Vagina (tissue), 2 donors: Measurements from ENCODE around the gene UCN2. TPM values are rescaled to one million over a fixed set of nuclear protein-coding genes. Genes with fewer than 3 reads are reported as not detected.
A peak's percentile ranks its signal among the peaks of the same experiment; 100 is the strongest.

Experiments used
- DNase-seq, 2 donors: peaks; one replicate each; pipeline ENCODE4 v3.0.0-alpha.2; 2017; ENCODE audit errors: extremely low spot score in 2 of 2
- H3K27ac ChIP-seq: fragments of 200-600 bp; sonication (generic); one replicate; pipeline ENCODE4 v1.5.1; 2019
- H3K27me3 ChIP-seq: fragments of 200-600 bp; sonication (generic); one replicate; pipeline ENCODE4 v1.5.1; 2019
- H3K36me3 ChIP-seq, 2 donors: fragments of 200-600 bp; sonication (generic); one replicate each; pipeline ENCODE4 v1.5.1; 2017 to 2019
- H3K4me1 ChIP-seq: fragments of 200-600 bp; sonication (generic); one replicate; pipeline ENCODE4 v1.5.1; 2019
- H3K4me3 ChIP-seq, 2 donors: fragments of 200-600 bp; sonication (generic); 1 replicate in 1 of 2; 2 replicates in 1 of 2; pipeline ENCODE4 v1.5.1; 2016 to 2019
- H3K9me3 ChIP-seq: fragments of 200-600 bp; sonication (generic); one replicate; pipeline ENCODE4 v1.5.1; 2019
- POLR2A ChIP-seq, 2 donors: fragments of 450-650 bp; IDR thresholded peaks; one replicate each; pipeline ENCODE4 v1.6.1; 2017; ENCODE audit warnings: antibody characterized with exemption in 2 of 2, mild to moderate bottlenecking in 2 of 2, moderate library complexity in 2 of 2
- POLR2AphosphoS5 ChIP-seq, 2 donors: sonication (generic); formaldehyde crosslinking; IDR thresholded peaks; one replicate each; pipeline ENCODE4 v1.9.0; 2017; ENCODE audit warnings: antibody characterized with exemption in 2 of 2, mild to moderate bottlenecking in 2 of 2, low read depth in 1 of 2; ENCODE audit not compliant: insufficient read depth in 1 of 2
- intact Hi-C: fragments of 100-400 bp; cut with DNase I; formaldehyde crosslinking; loops from one replicate; pipeline ENCODE4 v1.15.1; 2023
- total RNA-seq: library from RNA; depleted of rRNA; stranded (reverse); fragments of >200 nt; gene quantifications from one replicate; pipeline ENCODE4 v1.2.3, GENCODE V29; 2016
- TF ChIP-seq, protein P1 (sequence below), 3 experiments: fragments of 450-650 bp in 2 of 3; fragments of 200-600 bp in 1 of 3; sonication (generic) in 1 of 3; IDR thresholded peaks; one replicate each; pipeline ENCODE4 v1.5.1; 2017 to 2019; ENCODE audit warnings: antibody characterized with exemption in 3 of 3, mild to moderate bottlenecking in 2 of 3, moderate library complexity in 2 of 3

UCN2 gene
- 5.2 TPM for total RNA-seq

- Histone ChIP-seq H3K4me1 (peaks cover 32% of the 10 kb centered on the region), H3K4me3 (no peak within 1 kb of the TSS), H3K9me3 (no peaks in the 10 kb centered on the region), H3K27me3 (no peaks in the 10 kb centered on the region), H3K27ac (no peak within 1 kb of the TSS), H3K36me3 (no peaks in the 10 kb centered on the region)
- TF ChIP-seq POLR2A (IDR thresholded peaks at IDR 0.05) (no peak), POLR2AphosphoS5 (IDR thresholded peaks at IDR 0.05; ENCODE audit: insufficient read depth in 1 of 2, low read depth in 1 of 2) (no peak)
- TF ChIP-seq, protein P1, sequence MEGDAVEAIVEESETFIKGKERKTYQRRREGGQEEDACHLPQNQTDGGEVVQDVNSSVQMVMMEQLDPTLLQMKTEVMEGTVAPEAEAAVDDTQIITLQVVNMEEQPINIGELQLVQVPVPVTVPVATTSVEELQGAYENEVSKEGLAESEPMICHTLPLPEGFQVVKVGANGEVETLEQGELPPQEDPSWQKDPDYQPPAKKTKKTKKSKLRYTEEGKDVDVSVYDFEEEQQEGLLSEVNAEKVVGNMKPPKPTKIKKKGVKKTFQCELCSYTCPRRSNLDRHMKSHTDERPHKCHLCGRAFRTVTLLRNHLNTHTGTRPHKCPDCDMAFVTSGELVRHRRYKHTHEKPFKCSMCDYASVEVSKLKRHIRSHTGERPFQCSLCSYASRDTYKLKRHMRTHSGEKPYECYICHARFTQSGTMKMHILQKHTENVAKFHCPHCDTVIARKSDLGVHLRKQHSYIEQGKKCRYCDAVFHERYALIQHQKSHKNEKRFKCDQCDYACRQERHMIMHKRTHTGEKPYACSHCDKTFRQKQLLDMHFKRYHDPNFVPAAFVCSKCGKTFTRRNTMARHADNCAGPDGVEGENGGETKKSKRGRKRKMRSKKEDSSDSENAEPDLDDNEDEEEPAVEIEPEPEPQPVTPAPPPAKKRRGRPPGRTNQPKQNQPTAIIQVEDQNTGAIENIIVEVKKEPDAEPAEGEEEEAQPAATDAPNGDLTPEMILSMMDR (IDR thresholded peaks at IDR 0.05) = no peak
- intact Hi-C loops = no loop called here
- DNase-seq = no peak
Observed at GRCh38 chr3:48563382-48563918, at the start of gene UCN2. Gene UCN2 (minus strand): TSS chr3:48563781. CDS start chr3:48563124, 657 bp downstream.

DNA sequence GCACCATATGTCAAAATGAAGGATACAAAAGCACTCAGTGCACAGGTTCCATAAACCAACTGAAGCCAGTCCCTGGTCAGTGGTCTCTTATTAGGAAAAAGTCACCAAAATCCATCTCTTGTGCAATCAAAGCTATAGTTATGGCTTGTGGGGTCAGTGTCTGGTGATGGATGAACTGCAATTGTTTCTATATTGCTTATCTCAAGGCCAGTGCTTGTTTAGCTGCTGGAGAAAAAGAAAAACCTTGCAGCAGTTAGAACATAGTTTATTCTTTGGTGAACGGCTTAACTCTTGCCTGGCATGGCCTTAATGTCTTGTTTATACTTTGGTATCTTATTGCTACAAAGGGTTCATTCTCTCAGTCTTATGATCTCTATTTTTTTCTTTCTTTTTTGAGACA is 48.7 kb upstream of the UCN2 start:
- H3K36me3 ChIP-seq = peaks cover 0 to under 1% of the 10 kb centered on the region in 2 donors
- TF ChIP-seq, protein P1 (IDR thresholded peaks at IDR 0.05) = no peak
- TF ChIP-seq POLR2AphosphoS5 (IDR thresholded peaks at IDR 0.05; ENCODE audit: insufficient read depth in 1 of 2, low read depth in 1 of 2) = no peak
- TF ChIP-seq POLR2A (IDR thresholded peaks at IDR 0.05) = no peak
- no peak for DNase-seq
- intact Hi-C loops = no loop called here
- H3K9me3 ChIP-seq = no peaks in the 10 kb centered on the region
- H3K4me3 ChIP-seq = no peak overlapping the region
- H3K27me3 ChIP-seq = no peaks in the 10 kb centered on the region
- H3K27ac ChIP-seq = no peak overlapping the region
- peaks cover 19% of the 10 kb centered on the region for H3K4me1 ChIP-seq

DNA sequence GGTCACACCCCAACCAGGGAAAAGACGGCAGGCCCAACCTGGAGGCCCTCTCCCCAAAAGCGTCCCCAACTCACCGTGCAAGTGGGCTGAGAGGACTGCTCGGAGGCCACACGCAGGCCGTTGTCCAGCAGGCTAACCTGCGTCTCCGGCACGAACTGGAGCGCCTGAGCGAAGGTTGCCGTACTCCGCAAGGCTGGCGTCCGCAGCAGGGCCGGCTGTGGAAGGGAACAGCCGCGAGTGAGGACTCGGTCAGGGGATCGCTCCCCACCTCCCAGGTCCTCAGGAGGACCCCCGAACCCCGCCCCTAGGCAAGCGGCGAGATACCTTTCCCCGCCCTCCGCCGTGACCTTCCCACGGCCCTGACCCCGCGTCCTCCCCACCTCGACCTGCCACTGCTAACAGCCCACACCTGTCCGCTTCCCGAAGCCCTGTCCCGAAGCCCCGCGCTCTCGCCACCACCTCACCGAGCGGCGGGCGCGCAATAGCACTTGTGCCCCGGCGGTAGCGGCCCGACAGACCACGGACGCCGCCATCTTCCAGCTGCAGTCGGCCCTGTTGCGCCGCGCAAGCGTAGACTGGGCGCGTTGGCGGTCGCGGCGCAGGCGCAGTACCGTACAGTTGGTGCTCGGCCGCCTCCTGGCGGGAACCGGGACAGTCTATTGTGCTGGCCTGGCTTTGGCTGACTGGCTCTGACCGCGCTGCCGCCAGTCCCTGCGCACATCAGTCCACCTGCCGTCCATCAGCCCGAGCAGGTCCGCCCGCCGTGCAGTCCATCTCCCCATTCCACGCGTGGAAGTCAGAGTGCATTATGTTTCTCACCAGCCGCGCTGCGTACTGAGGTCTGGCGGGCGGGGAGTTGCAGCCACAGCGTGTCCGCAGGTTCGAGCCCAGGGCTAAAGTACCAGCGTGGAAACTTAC is 45.8 kb upstream of the UCN2 start, which contains the start of gene UQCRC1:
Gene UQCRC1, minus strand, starts transcription at position 559 of the 918 bp plus-strand sequence. Its CDS starts 26 bp downstream, at position 533.
- Histone ChIP-seq H3K27ac (peak within 1 kb of the TSS; percentile 91), H3K27me3 (no peaks in the 10 kb centered on the region), H3K4me1 (peaks cover 34% of the 10 kb centered on the region), H3K36me3 (peaks cover 0 to 26% of the 10 kb centered on the region in 2 donors), H3K4me3 (peak within 1 kb of the TSS; percentile 96 to 97), H3K9me3 (no peaks in the 10 kb centered on the region)
- intact Hi-C loops = no loop called here
- DNase-seq = no peak
- TF ChIP-seq POLR2AphosphoS5 (IDR thresholded peaks at IDR 0.05; ENCODE audit: insufficient read depth in 1 of 2, low read depth in 1 of 2) (peak; percentile 96 to 97), POLR2A (IDR thresholded peaks at IDR 0.05) (peak in 1 of 2 donors; percentile 55)
- TF ChIP-seq, protein P1 (IDR thresholded peaks at IDR 0.05) = peak; percentile 50 to 91 (median 88)

GRCh38 chr3:48607519-48607918 is 43.9 kb upstream of the UCN2 start:
- TF ChIP-seq POLR2A (IDR thresholded peaks at IDR 0.05) (no peak), POLR2AphosphoS5 (IDR thresholded peaks at IDR 0.05; ENCODE audit: insufficient read depth in 1 of 2, low read depth in 1 of 2) (no peak)
- TF ChIP-seq, protein P1 (IDR thresholded peaks at IDR 0.05) = no peak
- intact Hi-C loops = no loop called here
- H3K27ac ChIP-seq = no peak overlapping the region
- no peak for DNase-seq
- no peak overlapping the region for H3K4me3 ChIP-seq
- no peaks in the 10 kb centered on the region for H3K9me3 ChIP-seq
- peaks cover 0 to 45% of the 10 kb centered on the region in 2 donors for H3K36me3 ChIP-seq
- peaks cover 34% of the 10 kb centered on the region for H3K4me1 ChIP-seq
- H3K27me3 ChIP-seq = no peaks in the 10 kb centered on the region
